Fibroblast of mammary gland (primary cell): ENCODE measurements around the gene MYH1.

Experiments
- DNase-seq: peaks from one replicate; pipeline ENCODE4 v3.0.0-alpha.2; 2010; ENCODE audit warnings: low read depth
- H3K4me3 ChIP-seq: 2 replicates; pipeline ENCODE4 v1.5.1; 2011; ENCODE audit warnings: low read depth, mild to moderate bottlenecking, low read length, moderate library complexity; ENCODE audit not compliant: control insufficient read depth
- TF ChIP-seq, protein P1 (sequence below): conservative IDR thresholded peaks from 2 replicates; pipeline ENCODE4 v1.5.1; 2011; ENCODE audit warnings: low read depth, low read length, inconsistent platforms; ENCODE audit not compliant: control insufficient read depth, insufficient read depth

Gene MYH1

DNA sequence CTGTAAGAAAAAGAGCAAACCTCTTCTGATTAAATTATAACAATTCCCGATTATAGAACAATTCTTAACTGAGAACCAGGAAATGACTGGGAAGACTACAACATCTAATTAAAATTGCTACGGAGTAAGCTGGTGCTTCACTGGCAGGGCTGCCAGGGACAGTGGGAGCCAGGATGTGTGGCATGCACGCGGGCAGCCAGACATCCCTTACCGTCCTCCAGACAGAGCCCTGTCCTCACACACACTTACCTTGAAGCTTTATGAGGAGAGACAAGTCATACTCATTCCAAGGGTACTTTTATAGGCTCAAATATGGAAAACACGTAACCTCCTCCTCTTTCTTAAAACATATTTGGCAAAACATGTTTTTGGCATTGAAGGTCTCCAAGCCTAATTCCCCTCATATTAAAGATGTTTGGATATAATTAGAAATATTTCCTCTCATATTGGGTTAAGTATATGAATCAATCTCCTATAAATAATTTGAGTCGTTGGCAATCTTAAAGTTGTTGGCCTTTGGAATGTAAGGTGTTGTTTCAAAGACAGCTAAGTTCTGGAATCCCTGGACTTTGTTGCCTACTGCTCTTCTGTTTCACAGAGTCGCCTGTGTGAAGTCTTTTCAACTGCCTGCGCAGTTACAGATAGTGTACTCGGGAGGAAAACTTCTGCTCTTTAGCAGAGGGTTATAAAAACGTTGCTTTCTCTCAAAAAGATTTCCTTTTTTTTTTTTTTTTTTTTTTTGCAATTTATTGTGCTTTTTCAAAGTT, at the start of gene MYH1:
MYH1 (minus strand) TSS at position 272 of the 767 bp plus-strand sequence. CDS start 1,900 bp downstream, outside the sequence.
- no peak for DNase-seq
- TF ChIP-seq, protein P1, sequence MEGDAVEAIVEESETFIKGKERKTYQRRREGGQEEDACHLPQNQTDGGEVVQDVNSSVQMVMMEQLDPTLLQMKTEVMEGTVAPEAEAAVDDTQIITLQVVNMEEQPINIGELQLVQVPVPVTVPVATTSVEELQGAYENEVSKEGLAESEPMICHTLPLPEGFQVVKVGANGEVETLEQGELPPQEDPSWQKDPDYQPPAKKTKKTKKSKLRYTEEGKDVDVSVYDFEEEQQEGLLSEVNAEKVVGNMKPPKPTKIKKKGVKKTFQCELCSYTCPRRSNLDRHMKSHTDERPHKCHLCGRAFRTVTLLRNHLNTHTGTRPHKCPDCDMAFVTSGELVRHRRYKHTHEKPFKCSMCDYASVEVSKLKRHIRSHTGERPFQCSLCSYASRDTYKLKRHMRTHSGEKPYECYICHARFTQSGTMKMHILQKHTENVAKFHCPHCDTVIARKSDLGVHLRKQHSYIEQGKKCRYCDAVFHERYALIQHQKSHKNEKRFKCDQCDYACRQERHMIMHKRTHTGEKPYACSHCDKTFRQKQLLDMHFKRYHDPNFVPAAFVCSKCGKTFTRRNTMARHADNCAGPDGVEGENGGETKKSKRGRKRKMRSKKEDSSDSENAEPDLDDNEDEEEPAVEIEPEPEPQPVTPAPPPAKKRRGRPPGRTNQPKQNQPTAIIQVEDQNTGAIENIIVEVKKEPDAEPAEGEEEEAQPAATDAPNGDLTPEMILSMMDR: no peak
- H3K4me3 ChIP-seq: no peak within 1 kb of the TSS

DNA sequence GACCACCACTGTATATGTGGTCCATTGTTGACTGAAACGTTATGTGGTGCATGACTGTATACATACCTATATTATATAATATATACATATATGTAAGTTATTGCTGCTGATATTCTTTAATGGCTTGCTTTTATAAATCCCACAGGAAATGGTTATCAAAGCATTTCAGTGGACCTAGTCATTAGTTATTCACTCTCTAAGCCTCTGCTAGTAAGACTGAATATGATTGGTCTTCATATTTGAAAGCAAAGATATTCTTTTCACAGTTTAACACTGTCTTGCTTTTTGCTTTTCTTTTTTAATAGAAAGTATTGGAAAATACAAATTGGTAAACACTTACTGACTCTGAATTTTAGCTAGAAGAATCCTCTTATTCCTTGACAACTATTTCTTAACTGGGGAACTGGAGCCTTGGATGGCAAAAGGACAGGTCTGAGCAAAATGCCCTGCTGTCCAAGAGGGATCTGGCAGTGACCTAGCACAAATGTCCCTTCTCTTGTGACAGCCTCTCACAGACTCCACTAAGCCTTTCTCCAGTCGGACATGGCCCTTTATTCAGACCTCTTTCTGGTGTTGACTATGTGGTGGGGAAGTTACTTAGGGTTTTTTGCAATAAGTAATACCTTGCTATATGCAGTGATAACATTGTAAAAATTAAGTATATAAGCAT, 45.8 kb upstream of the MYH1 start:
- no peak overlapping the region for H3K4me3 ChIP-seq
- TF ChIP-seq, protein P1: no peak
- DNase-seq: no peak

DNA sequence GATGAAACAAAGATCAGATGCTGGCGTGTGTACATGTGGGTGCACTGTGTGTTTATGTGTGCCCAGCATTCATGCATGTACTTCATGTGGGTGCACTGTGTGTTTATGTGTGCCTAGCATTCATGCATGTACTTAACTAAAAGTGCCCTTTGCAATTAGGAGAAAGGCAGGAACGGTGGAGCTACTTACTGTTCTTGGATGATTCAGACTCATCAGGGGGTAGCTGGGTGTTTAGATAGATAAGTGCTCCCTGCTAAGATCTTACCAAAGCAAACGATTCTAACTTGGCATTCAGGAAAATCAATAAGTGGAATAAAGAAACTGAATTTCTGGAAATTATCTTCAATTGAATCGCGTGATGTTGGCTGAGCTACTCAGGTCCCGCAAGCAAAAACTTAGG, 39.7 kb upstream of the MYH1 start:
- no peak overlapping the region for H3K4me3 ChIP-seq
- TF ChIP-seq, protein P1: no peak
- DNase-seq: no peak

DNA sequence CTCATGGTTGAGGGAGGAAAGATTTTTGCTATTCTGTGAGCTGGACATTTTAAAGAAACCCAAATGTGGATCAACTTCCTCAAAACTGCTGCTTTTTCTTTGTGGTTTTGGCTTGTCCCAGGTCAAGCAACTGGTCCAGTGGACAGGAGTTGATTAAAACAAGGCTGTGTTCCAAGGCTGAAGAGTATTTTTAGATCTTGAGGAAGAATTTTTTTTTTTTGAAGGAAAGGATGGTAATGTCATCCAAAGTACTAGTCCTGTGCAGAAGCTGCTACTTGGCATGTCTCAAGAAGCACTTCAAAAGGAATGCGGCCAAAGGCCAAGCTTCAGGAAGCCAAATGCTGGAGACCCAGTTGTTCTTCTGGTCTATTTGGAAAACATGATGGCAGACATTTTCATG, 39.1 kb upstream of the MYH1 start:
- TF ChIP-seq, protein P1: no peak
- H3K4me3 ChIP-seq: no peak overlapping the region
- peak; percentile 90 for DNase-seq

DNA sequence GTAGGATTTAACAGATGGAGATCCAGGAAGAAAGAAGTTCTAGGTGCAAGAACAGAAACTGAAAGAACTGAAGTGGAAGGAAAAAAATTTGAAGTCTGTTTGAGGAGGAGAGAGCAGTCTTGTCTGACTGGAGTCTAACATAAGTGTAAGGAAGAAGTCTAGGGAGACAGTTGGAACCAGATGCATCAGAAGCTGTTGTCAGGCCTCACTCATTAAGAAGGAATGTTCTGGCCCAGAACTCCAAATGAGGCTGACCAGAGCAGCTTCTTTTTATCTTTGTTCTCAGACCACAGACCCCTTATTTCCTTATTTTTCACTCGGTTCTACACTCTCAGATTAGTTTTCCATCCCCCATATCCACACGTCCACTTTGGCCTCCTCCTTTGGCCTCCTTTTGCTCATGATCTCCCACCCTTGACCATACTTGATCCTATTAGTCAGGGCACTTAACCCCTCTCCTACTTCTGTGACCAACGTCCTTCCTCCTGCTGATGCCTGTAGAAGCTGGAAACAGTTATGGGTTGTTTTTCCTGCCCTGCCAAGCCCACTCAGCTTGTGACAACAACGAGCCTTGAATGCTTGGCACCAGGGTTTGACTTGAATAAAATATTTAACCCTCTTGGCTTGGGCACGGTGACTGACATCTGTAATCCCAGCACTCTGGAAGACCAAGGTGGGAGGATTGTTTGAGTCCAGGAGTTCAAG, 38.1 kb upstream of the MYH1 start:
- no peak overlapping the region for H3K4me3 ChIP-seq
- DNase-seq: peak; percentile 85
- TF ChIP-seq, protein P1: no peak

DNA sequence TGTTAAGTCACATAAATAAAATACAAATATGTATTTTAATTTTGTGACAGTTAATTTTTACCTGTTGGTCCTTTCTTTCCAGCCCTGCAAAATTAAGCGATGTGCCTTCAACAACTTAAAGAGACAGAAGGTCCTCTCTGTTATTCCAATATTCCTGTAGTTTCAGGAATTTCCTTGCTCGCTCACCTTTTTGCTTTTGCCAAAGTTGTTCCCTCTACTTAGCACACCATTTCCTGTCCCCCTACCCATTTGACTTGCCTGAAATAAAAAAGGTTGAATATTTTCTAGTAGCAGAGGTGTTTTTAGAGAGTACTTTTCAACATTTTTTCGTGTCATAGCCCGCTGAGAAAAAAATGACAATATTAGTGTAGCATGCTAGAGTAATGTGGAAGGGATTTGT, 31.7 kb upstream of the MYH1 start:
- no peak for DNase-seq
- TF ChIP-seq, protein P1: no peak
- H3K4me3 ChIP-seq: no peak overlapping the region
